Ishikawa (cell line): ENCODE data around the gene MAGI1.

Experiments
- EP300 ChIP-seq: IDR thresholded peaks from 2 replicates; pipeline ENCODE4 v1.6.1; 2012; ENCODE audit warnings: borderline replicate concordance
- FOXM1 ChIP-seq: IDR thresholded peaks from 2 replicates; pipeline ENCODE4 v1.6.1; 2012; ENCODE audit warnings: low read depth, borderline replicate concordance
- NFIC ChIP-seq: IDR thresholded peaks from 2 replicates; pipeline ENCODE4 v1.6.1; 2012
- RAD21 ChIP-seq: IDR thresholded peaks from 2 replicates; pipeline ENCODE4 v1.6.1; 2012; ENCODE audit warnings: low read depth
- TCF12 ChIP-seq: IDR thresholded peaks from 2 replicates; pipeline ENCODE4 v1.6.1; 2012; ENCODE audit warnings: low read depth
- ZBTB7A ChIP-seq: IDR thresholded peaks from 2 replicates; pipeline ENCODE4 v1.6.1; 2012; ENCODE audit warnings: low read depth
- TF ChIP-seq, protein P1 (sequence below): IDR thresholded peaks from 2 replicates; pipeline ENCODE4 v1.6.1; 2012; ENCODE audit warnings: low read depth, mild to moderate bottlenecking
- TF ChIP-seq, protein P2 (sequence below): IDR thresholded peaks from 2 replicates; pipeline ENCODE4 v1.6.1; 2012

DNA sequence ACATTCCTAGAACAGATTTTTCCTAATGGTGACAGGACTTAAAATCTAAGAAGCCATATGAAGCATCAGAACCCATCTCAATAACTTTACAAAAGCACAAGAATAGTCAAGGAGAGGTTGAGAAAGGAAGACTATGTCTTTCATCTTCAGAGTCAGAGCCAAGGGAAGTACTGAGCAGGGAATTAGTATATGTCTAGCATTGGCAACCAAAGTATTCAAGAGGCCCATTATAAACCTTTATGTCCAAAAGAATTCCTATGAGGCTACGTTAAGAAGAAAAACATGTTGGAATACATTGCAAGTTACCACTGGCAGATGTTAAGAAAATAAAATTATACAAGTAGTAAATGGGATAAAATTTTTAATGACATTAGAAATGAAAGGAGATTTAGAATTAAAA is 150.5 kb downstream of the MAGI1 start:
- no peak for TF ChIP-seq RAD21
- TF ChIP-seq ZBTB7A, result no peak
- TF ChIP-seq FOXM1, result no peak
- TF ChIP-seq TCF12, result no peak
- TF ChIP-seq, protein P1, sequence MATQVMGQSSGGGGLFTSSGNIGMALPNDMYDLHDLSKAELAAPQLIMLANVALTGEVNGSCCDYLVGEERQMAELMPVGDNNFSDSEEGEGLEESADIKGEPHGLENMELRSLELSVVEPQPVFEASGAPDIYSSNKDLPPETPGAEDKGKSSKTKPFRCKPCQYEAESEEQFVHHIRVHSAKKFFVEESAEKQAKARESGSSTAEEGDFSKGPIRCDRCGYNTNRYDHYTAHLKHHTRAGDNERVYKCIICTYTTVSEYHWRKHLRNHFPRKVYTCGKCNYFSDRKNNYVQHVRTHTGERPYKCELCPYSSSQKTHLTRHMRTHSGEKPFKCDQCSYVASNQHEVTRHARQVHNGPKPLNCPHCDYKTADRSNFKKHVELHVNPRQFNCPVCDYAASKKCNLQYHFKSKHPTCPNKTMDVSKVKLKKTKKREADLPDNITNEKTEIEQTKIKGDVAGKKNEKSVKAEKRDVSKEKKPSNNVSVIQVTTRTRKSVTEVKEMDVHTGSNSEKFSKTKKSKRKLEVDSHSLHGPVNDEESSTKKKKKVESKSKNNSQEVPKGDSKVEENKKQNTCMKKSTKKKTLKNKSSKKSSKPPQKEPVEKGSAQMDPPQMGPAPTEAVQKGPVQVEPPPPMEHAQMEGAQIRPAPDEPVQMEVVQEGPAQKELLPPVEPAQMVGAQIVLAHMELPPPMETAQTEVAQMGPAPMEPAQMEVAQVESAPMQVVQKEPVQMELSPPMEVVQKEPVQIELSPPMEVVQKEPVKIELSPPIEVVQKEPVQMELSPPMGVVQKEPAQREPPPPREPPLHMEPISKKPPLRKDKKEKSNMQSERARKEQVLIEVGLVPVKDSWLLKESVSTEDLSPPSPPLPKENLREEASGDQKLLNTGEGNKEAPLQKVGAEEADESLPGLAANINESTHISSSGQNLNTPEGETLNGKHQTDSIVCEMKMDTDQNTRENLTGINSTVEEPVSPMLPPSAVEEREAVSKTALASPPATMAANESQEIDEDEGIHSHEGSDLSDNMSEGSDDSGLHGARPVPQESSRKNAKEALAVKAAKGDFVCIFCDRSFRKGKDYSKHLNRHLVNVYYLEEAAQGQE, result no peak
- TF ChIP-seq, protein P2, sequence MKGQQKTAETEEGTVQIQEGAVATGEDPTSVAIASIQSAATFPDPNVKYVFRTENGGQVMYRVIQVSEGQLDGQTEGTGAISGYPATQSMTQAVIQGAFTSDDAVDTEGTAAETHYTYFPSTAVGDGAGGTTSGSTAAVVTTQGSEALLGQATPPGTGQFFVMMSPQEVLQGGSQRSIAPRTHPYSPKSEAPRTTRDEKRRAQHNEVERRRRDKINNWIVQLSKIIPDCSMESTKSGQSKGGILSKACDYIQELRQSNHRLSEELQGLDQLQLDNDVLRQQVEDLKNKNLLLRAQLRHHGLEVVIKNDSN, result no peak
- no peak for TF ChIP-seq EP300
- TF ChIP-seq NFIC, result no peak
